ENCODE results near the gene PHKG1.
"Not testable (repeated sequence)": the region's sequence is repeated elsewhere in the genome, so short reads cannot be mapped to it uniquely, and the experiment has no call there.

Gene PHKG1

DNA sequence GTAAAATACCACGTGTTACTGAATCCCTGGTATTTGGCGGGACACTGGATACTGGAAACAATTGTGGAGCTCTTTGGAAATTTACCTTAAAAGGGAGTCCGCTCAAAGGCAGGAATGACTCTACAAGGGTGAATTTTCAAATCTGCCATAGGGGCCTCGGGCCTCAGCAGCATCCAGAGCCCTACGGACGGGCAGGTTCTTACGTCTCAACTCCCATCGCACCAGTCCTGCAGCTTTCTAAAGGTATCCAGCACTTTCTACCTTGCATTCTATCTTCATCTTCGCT, 41.8 kb downstream of the PHKG1 start:
- no peak for FAIRE-seq
- no peak for TF ChIP-seq POLR2AphosphoS5 (IDR thresholded peaks at IDR 0.05; ENCODE audit: low read depth, low read length)
- TF ChIP-seq POLR2A (IDR thresholded peaks at IDR 0.05; ENCODE audit: low read depth, low read length), result no peak
- no peak for TF ChIP-seq TAF1 (IDR thresholded peaks at IDR 0.05; ENCODE audit: borderline replicate concordance, low read depth, low read length)
- no peak for DNase-seq (ENCODE audit: insufficient read length)

DNA sequence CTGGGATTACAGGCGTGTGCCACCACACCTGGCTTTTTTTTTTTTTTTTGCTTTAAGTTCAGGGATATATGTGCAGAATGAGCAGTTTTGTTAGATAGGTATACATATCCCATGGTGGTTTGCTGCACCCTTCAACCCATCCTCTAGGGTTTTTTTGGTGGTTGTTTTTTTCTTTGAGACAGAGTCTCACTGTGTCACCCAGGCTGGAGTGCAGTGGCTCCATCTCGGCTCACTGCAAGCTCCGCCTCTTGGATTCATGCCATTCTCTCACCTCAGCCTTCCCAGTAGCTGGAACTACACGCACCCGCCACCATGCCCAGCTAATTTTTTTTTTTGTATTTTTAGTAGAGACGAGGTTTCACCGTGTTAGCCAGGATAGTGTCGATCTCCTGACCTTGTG, 44.0 kb downstream of the PHKG1 start:
- FAIRE-seq; DNase-seq (ENCODE audit: insufficient read length): not testable (repeated sequence)

DNA sequence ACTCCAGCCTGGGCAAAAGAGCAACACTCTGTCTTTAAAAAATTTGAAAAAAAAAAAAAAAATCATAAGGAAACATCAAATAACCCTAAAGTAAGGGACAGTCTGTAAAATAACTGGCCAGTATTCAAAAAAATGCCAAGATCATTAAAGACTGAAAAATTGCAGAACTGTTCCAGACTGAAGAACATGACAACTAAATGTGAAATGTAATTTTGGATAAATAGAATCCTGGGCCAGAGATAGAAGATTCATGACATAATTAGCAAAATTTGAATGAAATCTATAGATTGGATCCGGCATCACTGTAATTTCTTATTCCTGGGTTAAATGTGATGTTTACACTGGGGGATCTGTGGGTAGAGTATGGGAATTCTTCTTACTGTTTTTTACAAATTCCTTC, 44.5 kb downstream of the PHKG1 start:
- TF ChIP-seq POLR2AphosphoS5 (IDR thresholded peaks at IDR 0.05; ENCODE audit: low read depth, low read length) (no peak), POLR2A (IDR thresholded peaks at IDR 0.05; ENCODE audit: low read depth, low read length) (no peak), TAF1 (IDR thresholded peaks at IDR 0.05; ENCODE audit: borderline replicate concordance, low read depth, low read length) (no peak)
- FAIRE-seq (no peak), DNase-seq (ENCODE audit: insufficient read length) (no peak)

DNA sequence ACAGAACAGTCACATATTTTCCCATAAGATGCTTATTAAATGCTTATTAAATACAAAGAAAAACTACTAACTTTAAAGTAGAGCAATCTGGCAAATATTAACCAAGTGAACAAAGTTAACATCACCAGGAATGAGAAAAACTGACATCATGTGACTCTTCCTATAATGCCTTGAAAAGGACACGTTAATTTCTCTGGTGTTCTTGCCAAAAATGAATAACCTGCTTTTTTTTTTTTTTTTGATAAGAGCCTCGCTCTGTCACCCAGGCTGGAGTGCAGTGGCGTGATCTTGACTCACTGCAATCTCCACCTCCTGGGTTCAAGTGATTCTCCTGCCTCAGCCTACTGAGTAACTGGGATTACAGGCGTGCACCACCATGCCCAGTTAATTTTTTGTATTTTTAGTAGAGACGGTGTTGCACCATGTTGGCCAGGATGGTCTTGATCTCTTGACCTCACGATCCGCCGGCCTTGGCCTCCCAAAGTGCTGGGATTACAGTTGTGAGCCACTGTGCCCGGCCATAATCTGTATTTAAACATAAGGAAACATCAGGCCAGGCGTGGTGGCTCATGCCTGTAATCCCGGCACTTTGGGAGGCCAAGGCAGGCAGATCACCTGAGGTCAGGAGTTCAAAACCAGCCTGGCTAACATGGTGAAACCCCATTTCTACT, 45.2 kb downstream of the PHKG1 start:
- FAIRE-seq, result not testable (repeated sequence)

DNA sequence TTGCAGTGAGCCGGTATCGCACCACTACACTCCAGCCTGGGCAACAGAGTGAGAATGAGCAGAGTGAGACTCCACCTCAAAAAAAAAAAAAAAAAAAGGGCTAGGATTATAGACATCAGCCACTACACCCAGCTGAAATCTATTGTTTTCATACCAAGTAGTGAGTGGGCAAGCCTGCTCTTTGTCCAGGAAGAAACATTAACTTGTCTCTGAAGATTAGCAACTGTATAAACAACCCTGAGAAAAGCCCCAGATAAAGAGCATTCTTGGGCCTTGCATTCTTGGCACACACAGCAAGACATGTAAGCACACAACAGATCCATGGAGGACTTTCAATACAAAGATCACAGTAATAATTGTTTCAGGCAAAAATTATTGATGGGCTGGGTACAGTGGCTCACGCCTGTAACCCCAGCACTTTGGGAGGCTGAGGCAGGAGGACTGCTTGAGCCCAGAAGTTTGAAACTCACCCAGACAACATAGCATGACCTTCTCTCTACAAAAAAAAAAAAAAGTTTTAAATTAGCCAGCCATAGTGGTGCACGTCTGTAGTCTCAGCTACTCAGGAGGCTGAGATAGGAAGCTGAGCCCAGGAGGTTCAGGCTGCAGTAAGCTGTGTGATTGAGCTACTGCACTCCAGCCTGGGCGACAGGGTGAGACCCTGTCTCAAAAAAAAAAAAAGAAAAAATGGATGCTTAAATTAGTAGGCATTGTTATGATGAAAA, 45.9 kb downstream of the PHKG1 start:
- TF ChIP-seq TAF1 (IDR thresholded peaks at IDR 0.05; ENCODE audit: borderline replicate concordance, low read depth, low read length) (no peak), POLR2AphosphoS5 (IDR thresholded peaks at IDR 0.05; ENCODE audit: low read depth, low read length) (no peak), POLR2A (IDR thresholded peaks at IDR 0.05; ENCODE audit: low read depth, low read length) (no peak)
- FAIRE-seq, result no peak
- DNase-seq (ENCODE audit: insufficient read length), result no peak

More for the DNA sequence above, 45.2 kb downstream of the PHKG1 start:
- not testable (repeated sequence) for DNase-seq (ENCODE audit: insufficient read length)

DNA sequence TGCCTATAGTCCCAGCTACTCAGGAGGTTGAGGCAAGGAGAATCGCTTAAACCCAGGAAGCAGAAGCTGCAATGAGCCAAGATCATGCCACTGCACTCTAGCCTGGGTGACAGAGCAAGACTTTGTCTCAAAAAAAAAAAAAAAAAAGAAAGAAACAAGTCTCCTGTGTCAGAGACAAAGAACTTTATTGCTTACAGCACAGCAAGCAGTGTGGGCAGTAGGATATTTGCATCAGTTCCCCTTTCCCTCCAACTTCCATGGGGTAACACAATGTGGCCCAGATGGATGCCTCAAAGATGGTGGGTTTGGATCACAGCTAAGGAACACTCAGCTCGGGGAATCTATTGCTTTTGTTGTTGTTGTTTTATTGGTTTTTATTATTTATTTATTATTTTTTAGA, 47.0 kb downstream of the PHKG1 start:
- not testable (repeated sequence) for FAIRE-seq; DNase-seq (ENCODE audit: insufficient read length)

DNA sequence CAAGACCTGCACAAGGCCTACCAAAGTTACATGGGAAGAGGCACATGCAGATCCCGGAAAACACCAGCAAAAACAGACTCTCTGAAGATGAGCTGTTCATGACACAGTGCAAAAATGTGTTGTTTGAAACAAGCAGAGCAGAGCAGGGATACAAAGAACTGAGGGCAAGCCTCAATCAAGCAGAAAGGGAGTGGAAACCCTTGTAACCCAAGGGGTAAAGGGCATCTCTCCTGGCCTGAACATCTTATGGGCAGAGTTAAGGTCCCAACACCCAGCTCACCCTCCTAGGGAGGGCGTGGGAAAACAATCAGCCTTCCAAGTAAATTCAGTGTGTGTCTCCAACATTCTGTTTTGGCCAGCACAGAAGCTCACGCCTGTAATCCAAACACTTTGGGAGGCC, 52.0 kb downstream of the PHKG1 start:
- TF ChIP-seq POLR2AphosphoS5 (IDR thresholded peaks at IDR 0.05; ENCODE audit: low read depth, low read length), result no peak
- no peak for TF ChIP-seq TAF1 (IDR thresholded peaks at IDR 0.05; ENCODE audit: borderline replicate concordance, low read depth, low read length)
- no peak for TF ChIP-seq POLR2A (IDR thresholded peaks at IDR 0.05; ENCODE audit: low read depth, low read length)
- FAIRE-seq, result no peak

DNA sequence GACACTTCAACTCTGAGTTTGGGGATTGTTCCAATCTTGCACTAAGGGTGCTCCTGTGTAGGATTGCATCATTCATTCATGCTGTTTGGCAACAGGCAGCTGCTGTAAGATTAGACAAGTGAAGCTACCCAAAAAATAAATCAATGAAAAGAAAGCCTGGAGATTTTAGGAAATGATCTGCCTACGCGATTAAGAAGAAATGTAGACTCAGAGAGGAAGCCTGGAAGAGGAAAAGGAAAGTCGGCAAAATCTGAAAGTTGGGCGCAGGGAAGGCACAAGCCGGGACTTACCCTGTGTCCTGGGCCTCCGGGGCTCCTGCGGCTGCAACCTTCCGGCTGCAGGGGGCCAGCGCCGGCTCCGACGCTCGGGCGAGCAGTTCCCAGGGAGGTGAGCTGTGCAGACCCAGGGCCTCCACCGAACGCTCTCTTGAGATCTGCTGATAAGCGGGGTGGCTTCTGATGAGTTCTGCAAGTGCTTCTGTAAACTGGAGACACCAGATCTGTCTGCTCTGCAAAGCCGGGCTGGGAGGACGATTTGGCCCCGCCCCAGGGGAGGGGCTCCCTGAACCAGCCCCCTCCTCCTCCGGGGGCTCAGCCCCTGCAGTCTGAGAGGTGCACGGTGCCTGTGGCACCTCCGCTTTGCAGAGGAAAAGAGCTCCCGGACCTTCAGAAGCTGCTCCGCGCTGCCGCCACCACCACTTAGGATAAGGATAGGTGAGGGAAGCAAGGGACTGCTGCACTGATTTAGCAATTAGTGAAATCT, 58.9 kb downstream of the PHKG1 start:
- FAIRE-seq, result peak; percentile 85
- peak; percentile 80 for DNase-seq (ENCODE audit: insufficient read length)
- TF ChIP-seq POLR2A (IDR thresholded peaks at IDR 0.05; ENCODE audit: low read depth, low read length) (peak; percentile 65; the same call in 1 of the 2 replicates), TAF1 (IDR thresholded peaks at IDR 0.05; ENCODE audit: borderline replicate concordance, low read depth, low read length) (peak; percentile 67), POLR2AphosphoS5 (IDR thresholded peaks at IDR 0.05; ENCODE audit: low read depth, low read length) (peak; percentile 38; the same call in 1 of the 2 replicates)

More for the DNA sequence above, 52.0 kb downstream of the PHKG1 start:
- no peak for DNase-seq (ENCODE audit: insufficient read length)

DNA sequence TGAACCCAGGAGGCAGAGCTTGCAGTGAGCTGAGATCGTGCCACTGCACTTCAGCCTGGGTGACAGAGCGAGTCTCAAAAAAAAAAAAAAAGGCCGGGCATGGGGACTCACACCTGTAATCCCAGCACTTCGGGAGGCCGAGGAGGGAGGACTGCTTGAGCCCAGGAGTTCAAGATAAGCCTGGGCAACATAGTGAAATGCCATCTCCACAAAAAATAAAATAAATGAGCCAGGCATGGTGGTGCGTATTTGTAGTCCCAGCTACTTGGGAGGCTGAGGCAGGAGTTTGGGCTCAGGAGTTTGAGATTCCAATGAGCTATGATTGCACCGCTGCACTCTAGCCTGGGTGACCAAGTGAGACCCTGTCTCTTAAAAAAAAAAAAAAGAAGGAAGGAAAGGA, 60.2 kb downstream of the PHKG1 start:
- DNase-seq (ENCODE audit: insufficient read length); FAIRE-seq: not testable (repeated sequence)

DNA sequence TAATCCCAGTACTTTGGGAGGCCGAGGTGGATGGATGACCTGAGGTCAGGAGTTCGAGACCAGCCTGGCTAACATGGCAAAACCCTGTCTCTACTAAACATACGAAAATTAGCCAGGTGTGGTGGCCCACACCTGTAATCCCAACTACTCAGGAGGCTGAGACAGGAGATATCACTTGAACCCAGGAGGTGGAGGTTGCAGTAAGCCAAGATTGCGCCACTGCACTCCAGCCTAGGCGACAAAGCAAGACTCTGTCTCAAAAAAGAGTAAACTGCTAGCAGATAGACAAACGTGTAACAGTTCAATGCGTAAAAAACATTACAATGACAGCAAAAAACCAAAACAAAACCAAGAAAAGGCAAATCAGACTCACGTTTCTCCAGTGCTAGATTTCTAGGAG, 61.2 kb downstream of the PHKG1 start:
- not testable (repeated sequence) for DNase-seq (ENCODE audit: insufficient read length); FAIRE-seq

DNA sequence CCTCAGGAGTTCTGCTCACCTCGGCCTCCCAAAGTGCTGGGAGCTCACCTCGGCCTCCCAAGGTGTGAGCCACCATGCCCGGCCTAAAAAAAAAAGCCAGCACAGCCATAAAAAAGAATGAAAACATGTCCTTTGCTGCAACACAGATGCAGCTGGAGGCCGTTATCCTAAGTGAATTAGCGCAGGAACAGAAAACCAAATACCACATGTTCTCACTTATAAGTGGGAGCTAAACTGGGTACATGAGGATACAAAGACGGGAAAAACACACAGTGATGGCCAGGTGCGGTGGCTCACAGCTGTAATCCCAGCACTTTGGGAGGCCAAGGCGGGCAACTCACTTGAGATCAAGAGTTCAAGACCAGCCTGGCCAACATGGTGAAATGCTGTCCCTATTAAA, 62.4 kb downstream of the PHKG1 start:
- no peak for FAIRE-seq
- no peak for TF ChIP-seq POLR2A (IDR thresholded peaks at IDR 0.05; ENCODE audit: low read depth, low read length)
- TF ChIP-seq POLR2AphosphoS5 (IDR thresholded peaks at IDR 0.05; ENCODE audit: low read depth, low read length), result no peak
- no peak for TF ChIP-seq TAF1 (IDR thresholded peaks at IDR 0.05; ENCODE audit: borderline replicate concordance, low read depth, low read length)
- DNase-seq (ENCODE audit: insufficient read length), result no peak
